ENCODE results near the gene CELF5.

CELF5 gene

GRCh38 chr19:3239367-3239766 lies 14.9 kb downstream of the CELF5 start:
- TF ChIP-seq POLR2A (IDR thresholded peaks at IDR 0.05; ENCODE audit: low read depth, low read length) (no peak), TAF1 (IDR thresholded peaks at IDR 0.05; ENCODE audit: borderline replicate concordance, low read depth, low read length) (no peak), POLR2AphosphoS5 (IDR thresholded peaks at IDR 0.05; ENCODE audit: low read depth, low read length) (no peak)
- DNase-seq (ENCODE audit: insufficient read length) (no peak), FAIRE-seq (no peak)

- DNase-seq (ENCODE audit: insufficient read length) (no peak), FAIRE-seq (no peak)
- no peak for TF ChIP-seq TAF1 (IDR thresholded peaks at IDR 0.05; ENCODE audit: borderline replicate concordance, low read depth, low read length)
- TF ChIP-seq POLR2A (IDR thresholded peaks at IDR 0.05; ENCODE audit: low read depth, low read length): no peak
- TF ChIP-seq POLR2AphosphoS5 (IDR thresholded peaks at IDR 0.05; ENCODE audit: low read depth, low read length): no peak
Observed at GRCh38 chr19:3243819-3244700, 19.6 kb downstream of the CELF5 start.

GRCh38 chr19:3245050-3245449 lies 20.6 kb downstream of the CELF5 start:
- no peak for FAIRE-seq
- TF ChIP-seq POLR2A (IDR thresholded peaks at IDR 0.05; ENCODE audit: low read depth, low read length): no peak

GRCh38 chr19:3248728-3249326 lies 24.4 kb downstream of the CELF5 start:
- DNase-seq (ENCODE audit: insufficient read length) (no peak), FAIRE-seq (no peak)
- TF ChIP-seq TAF1 (IDR thresholded peaks at IDR 0.05; ENCODE audit: borderline replicate concordance, low read depth, low read length) (no peak), POLR2A (IDR thresholded peaks at IDR 0.05; ENCODE audit: low read depth, low read length) (no peak), POLR2AphosphoS5 (IDR thresholded peaks at IDR 0.05; ENCODE audit: low read depth, low read length) (no peak)

More at GRCh38 chr19:3245050-3245449, 20.6 kb downstream of the CELF5 start:
- no peak for DNase-seq (ENCODE audit: insufficient read length)

DNA sequence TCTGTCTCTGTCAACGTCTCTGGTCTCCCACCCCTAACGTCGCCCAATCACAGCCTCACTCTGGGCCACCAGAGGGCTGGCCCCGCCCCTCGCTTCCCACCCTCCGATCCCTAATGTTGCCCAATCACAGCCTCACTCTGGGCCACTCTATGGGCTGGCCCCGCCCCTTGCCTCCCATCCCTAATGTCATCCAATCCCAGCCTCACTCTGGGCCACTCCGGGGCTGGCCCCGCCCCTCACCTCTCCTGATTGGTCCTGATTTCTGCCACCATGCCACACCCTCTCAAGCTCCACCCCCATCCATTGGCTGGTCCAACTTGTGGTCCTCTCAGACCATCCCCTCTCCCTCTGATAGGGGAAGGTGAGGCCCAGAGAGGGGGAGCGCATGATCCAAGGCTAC lies 24.9 kb downstream of the CELF5 start:
- no peak for DNase-seq (ENCODE audit: insufficient read length)
- FAIRE-seq: no peak
- TF ChIP-seq POLR2AphosphoS5 (IDR thresholded peaks at IDR 0.05; ENCODE audit: low read depth, low read length): no peak
- TF ChIP-seq POLR2A (IDR thresholded peaks at IDR 0.05; ENCODE audit: low read depth, low read length): no peak
- no peak for TF ChIP-seq TAF1 (IDR thresholded peaks at IDR 0.05; ENCODE audit: borderline replicate concordance, low read depth, low read length)

DNA sequence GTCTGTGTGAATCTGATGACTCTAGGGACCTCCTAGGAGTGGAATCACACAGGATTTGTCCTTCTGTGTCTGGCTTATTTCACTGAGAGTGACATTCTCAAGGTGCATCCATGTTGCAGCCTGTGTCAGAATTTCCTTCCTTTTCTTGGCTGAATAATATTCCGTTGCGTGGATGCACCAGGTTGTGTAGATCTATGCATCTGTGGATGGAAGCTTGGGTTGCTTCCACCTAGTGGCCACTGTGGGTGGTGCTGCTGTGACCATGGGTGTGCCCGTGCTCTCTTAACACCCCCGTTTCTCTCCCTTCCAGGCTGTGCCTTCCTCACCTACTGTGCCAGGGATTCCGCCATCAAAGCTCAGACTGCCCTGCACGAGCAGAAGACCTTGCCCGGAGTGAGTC lies 26.2 kb downstream of the CELF5 start:
- no peak for FAIRE-seq

GRCh38 chr19:3251229-3251628 lies 26.8 kb downstream of the CELF5 start:
- DNase-seq (ENCODE audit: insufficient read length) (no peak), FAIRE-seq (no peak)
- no peak for TF ChIP-seq POLR2AphosphoS5 (IDR thresholded peaks at IDR 0.05; ENCODE audit: low read depth, low read length)
- TF ChIP-seq TAF1 (IDR thresholded peaks at IDR 0.05; ENCODE audit: borderline replicate concordance, low read depth, low read length): no peak
- TF ChIP-seq POLR2A (IDR thresholded peaks at IDR 0.05; ENCODE audit: low read depth, low read length): no peak

More for the DNA sequence above, 26.2 kb downstream of the CELF5 start:
- no peak for TF ChIP-seq TAF1 (IDR thresholded peaks at IDR 0.05; ENCODE audit: borderline replicate concordance, low read depth, low read length)
- no peak for TF ChIP-seq POLR2A (IDR thresholded peaks at IDR 0.05; ENCODE audit: low read depth, low read length)
- TF ChIP-seq POLR2AphosphoS5 (IDR thresholded peaks at IDR 0.05; ENCODE audit: low read depth, low read length): no peak
- DNase-seq (ENCODE audit: insufficient read length): no peak

DNA sequence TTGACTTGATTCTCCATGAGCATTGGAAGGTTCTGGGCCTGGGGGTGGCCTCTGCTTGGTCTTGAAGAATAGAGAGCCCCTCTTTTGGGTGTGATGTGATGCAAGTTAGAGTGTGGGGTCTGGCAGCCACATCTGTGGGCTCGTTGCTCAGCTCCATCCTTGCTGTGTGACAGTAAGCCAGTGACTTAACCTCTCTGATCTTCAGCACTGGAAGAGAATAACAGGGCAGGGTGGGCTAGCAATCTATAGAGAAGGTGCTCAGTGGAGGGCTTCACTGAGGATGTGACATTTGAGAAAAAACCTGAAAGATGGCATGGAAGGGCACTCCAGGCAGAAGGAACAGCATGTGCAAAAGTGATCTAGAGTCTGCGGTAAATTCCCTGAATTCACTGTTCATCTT lies 28.2 kb downstream of the CELF5 start:
- FAIRE-seq (no peak), DNase-seq (ENCODE audit: insufficient read length) (no peak)
- no peak for TF ChIP-seq POLR2A (IDR thresholded peaks at IDR 0.05; ENCODE audit: low read depth, low read length)
- TF ChIP-seq TAF1 (IDR thresholded peaks at IDR 0.05; ENCODE audit: borderline replicate concordance, low read depth, low read length): no peak
- TF ChIP-seq POLR2AphosphoS5 (IDR thresholded peaks at IDR 0.05; ENCODE audit: low read depth, low read length): no peak

DNA sequence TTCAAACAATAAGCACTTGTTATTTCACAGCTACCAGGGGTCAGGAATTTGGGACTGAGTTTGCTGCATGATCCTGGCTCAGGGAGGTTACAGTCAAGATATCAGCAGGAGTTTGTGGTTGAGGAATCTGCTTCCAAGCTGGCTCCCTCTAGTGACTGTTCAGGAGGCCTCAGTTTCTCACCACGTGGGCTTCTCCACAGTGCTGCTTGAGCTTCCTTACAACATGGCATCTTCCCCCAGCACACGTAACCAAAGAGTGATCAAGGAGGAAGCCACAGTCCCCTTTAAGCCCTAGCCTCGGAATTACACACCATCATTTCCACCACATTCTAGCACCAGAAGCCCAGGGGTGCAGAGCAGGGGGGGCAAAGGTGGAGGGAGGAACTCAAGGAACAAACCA lies 28.8 kb downstream of the CELF5 start:
- DNase-seq (ENCODE audit: insufficient read length): no peak
- TF ChIP-seq TAF1 (IDR thresholded peaks at IDR 0.05; ENCODE audit: borderline replicate concordance, low read depth, low read length) (no peak), POLR2A (IDR thresholded peaks at IDR 0.05; ENCODE audit: low read depth, low read length) (no peak), POLR2AphosphoS5 (IDR thresholded peaks at IDR 0.05; ENCODE audit: low read depth, low read length) (no peak)
- no peak for FAIRE-seq

DNA sequence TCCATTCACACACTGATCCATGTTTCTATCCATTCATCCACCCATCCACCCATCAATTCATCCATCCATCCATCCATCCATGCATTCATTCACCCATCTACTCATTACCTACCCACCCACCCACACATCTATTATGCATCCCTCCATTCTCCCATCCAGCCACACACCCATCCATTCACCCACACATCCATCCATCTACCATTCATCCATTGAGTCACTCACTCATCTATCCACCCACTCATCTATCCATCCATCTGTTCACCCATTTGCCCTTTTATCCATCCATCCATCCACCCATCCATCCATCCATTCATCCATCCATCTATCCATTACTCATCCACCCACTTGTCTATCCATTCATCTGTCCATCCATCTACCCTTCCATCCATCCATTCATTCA lies 30.1 kb downstream of the CELF5 start:
- TF ChIP-seq POLR2AphosphoS5 (IDR thresholded peaks at IDR 0.05; ENCODE audit: low read depth, low read length) (no peak), TAF1 (IDR thresholded peaks at IDR 0.05; ENCODE audit: borderline replicate concordance, low read depth, low read length) (no peak), POLR2A (IDR thresholded peaks at IDR 0.05; ENCODE audit: low read depth, low read length) (no peak)
- no peak for FAIRE-seq
- DNase-seq (ENCODE audit: insufficient read length): no peak

DNA sequence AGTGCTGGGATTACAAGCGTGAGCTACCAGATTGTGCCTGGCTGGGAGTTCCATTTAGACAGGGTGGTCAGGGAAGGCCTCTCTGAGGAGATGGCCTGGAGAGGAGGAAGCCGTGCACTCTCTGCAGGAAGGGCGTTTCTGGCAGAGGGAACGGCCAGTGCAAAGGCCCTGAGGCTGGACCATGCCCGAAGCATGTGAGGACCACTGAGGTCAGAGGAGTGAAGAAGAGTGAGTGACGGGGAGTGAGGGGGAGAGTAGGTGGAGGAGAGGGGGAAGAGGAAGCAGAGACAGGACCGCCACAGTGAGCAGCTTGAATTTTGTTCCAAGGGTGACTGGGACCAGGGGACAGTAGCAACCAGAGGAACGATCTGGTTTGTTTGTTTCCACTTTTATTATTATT lies 32.6 kb downstream of the CELF5 start:
- no peak for FAIRE-seq
- no peak for DNase-seq (ENCODE audit: insufficient read length)
- TF ChIP-seq POLR2AphosphoS5 (IDR thresholded peaks at IDR 0.05; ENCODE audit: low read depth, low read length) (no peak), POLR2A (IDR thresholded peaks at IDR 0.05; ENCODE audit: low read depth, low read length) (no peak), TAF1 (IDR thresholded peaks at IDR 0.05; ENCODE audit: borderline replicate concordance, low read depth, low read length) (no peak)

DNA sequence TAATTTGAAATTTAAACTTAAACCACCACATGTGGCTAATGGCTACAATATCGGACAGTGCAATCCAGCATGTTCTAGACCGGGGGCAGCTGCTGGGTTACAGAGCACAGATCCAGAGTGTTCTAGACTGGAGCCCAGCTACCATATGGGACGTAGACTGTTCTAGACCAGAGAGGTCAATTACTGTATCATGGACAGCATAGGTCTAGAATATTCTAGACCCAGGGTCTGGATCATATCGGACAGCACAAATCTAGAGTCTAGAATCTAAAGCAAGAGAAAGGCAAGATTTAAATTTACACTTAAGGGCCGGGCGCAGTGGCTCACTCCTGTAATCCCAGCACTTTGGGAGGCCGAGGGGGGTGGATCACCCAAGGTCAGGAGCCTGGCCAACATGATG lies 37.9 kb downstream of the CELF5 start:
- TF ChIP-seq TAF1 (IDR thresholded peaks at IDR 0.05; ENCODE audit: borderline replicate concordance, low read depth, low read length) (no peak), POLR2A (IDR thresholded peaks at IDR 0.05; ENCODE audit: low read depth, low read length) (no peak), POLR2AphosphoS5 (IDR thresholded peaks at IDR 0.05; ENCODE audit: low read depth, low read length) (no peak)
- FAIRE-seq (no peak), DNase-seq (ENCODE audit: insufficient read length) (no peak)
